HK-2 (cell line): ENCODE measurements around the gene PTK7.

Source experiments
- DNase-seq: peaks from one replicate; pipeline ENCODE4 v3.0.0-alpha.2; 2018; ENCODE audit not compliant: unreplicated experiment

Gene PTK7

GRCh38 chr6:43086022-43086658, 10.0 kb downstream of the PTK7 start:
- no peak for DNase-seq

DNA sequence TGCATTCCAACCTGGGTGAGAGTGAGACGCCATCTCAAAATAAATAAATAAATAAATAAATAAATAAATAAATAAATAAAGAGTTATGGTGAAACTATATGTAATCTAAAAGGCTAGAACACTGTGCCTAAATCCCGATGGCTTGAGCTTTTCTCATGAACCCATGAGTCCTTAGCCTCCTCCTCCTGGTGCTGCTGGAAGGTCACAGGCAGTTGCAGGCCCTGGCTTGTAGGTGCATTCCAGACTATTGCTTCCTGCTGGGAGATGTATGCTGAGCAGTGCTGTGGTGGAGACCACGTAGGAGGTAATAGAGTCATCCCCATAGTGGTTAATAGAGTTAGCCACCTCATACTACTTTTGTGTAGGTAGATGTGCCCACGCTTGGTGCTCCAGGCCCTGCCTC, 12.5 kb downstream of the PTK7 start:
- DNase-seq: no peak

DNA sequence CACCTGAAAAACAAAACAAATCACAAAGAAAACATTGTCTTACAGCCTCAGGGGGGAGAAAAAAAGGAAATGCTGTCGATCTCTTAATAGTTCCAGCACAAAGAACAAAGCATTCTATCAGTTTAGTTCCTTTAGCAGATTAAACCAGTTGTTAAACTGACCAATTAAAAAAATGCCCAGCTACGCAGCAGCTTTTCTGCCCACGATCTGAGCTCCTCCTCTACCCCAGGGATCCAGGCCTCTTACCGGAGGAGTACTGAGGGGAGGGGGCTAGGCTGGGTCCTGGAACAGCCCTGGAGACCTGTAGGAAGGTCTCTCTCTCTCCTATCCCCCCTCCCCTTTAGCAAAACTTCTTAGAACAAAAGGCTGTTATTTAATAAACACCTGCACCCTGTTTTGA, 13.4 kb downstream of the PTK7 start:
- DNase-seq: no peak

- DNase-seq: no peak
Measured at GRCh38 chr6:43089874-43090558, 13.9 kb downstream of the PTK7 start.

DNA sequence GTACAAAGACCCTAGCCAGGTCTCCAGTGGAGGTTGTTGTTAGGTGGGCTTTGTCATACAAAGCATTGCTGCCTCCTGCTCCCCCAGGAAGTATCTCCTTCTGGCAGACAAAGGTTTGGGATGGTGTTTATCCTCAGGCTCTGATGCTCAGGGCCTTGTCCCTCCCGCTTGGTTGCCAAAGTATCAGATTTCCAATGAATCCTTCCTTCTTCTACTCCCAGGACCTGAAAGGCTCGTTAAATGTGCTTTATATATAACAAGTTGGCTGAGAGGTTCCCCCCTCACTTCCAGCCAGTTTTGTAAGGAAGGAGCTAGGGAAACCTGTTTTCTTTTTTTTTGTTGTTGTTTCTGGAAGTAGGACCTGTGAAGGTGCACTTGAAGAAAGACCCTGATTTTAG, 14.4 kb downstream of the PTK7 start:
- no peak for DNase-seq

- no peak for DNase-seq
Measured at GRCh38 chr6:43091020-43091419, 14.9 kb downstream of the PTK7 start.

- DNase-seq: no peak
Measured at GRCh38 chr6:43091436-43091991, 15.4 kb downstream of the PTK7 start.

DNA sequence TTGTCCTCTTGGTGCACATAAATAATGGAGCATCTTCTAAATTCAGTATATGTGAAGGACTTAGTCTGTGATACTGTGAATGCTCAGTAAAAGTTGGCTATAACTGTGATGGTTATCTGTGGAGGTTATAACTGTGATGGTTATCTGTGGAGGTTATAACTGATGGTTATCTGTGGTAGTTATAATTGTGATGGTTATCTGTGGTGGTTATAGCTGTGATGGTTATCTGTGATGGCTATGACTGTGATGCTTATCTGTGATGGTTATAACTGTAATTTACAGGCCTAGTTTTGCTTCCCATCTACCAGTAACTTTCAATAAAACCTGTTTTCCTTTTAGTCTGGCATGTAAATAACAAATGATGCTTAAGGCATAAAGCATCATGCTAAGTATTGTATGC, 16.5 kb downstream of the PTK7 start:
- no peak for DNase-seq

DNA sequence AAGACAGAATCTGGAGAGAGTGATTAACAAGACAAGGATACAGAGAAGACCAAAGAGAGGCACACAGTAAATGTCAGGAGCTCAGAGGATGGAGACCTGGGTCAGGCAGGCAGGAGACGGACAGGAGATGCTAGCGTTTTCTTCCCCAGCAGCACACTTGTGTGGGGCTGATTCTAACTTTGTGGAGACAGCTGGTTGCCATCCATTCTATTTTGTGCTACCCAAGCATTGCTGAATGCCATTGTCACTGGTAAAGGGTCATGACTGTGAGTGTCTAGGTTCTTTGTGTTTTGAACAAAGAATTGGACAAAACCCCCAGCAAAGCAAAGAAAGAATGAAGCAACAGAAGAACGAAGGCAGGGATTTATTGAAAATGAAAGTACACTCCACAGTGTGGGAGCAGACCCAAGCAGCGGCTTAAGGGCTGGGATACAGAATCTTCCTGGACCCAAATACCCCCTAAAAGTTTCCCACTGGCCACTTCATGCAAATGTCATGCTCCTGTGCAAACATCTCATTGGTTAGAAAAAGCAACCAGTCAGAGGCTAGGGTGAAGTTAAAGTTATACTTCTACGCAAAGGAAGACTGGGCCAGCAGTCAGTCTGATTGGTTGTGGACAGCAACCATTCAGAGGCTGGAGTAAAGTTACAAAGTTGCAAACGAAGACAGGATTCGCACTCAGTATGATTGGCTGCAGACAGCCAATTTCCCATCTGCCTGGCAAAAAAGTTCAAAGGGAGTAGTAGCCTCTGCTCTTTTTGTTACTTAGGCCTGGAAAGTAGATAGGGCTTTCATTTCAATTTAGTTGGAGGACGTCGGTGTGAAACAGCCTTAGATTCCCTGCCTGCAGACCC, 17.5 kb downstream of the PTK7 start:
- DNase-seq: no peak

GRCh38 chr6:43095939-43096338, 19.8 kb downstream of the PTK7 start:
- DNase-seq: no peak

DNA sequence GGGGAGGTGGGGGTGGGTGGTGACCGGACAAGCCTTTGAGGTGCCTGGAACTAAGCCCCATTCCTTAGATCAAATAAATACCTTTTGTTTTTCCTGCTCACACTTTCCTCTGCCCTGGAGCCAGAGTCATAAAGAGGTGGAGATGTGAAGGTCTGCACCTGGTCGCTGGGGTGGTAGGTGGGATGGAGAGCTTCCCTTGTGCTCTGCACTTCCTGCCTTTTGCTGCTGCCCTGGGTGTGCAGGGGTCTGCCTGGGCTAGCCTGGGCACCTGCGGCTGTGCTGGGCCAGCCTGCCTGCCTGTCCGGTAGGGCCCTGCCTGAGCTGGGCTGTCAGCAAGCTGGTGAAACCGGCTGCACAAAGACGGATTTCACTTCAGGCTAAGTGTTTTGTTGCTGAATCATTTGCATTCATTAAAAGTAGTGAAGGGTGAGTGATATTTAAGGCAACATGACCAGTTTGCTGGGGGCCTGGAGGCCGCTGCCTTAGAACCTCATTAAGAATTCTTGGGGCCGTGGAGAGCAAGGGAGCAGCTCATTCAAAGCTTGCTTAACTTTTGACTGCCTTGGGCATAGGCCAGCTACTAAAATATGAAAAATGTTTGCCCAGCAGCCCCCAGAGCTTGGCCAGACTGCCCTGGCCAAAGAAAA, 20.5 kb downstream of the PTK7 start:
- no peak for DNase-seq

DNA sequence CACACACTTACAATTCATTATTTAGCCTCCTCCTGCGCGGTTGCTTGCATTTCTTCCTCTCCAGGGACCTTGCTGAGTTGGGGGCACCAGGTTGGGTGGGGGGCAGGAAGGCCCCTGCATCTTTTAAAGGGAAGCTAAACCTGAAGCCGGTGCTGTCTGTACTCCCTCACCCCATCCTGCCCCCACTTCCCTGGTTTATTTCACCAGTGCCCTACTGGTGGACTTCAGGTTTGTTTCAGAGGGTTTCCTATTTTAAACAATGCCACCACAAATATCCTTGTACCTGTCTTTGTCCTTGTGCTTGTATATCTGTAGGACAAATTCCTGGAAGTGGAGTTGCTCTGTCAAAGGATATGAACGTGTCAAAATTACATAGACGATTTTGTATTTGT, 21.0 kb downstream of the PTK7 start:
- no peak for DNase-seq

- no peak for DNase-seq
Measured at GRCh38 chr6:43097502-43097901, 21.4 kb downstream of the PTK7 start.

GRCh38 chr6:43101497-43101896, 25.4 kb downstream of the PTK7 start:
- no peak for DNase-seq

DNA sequence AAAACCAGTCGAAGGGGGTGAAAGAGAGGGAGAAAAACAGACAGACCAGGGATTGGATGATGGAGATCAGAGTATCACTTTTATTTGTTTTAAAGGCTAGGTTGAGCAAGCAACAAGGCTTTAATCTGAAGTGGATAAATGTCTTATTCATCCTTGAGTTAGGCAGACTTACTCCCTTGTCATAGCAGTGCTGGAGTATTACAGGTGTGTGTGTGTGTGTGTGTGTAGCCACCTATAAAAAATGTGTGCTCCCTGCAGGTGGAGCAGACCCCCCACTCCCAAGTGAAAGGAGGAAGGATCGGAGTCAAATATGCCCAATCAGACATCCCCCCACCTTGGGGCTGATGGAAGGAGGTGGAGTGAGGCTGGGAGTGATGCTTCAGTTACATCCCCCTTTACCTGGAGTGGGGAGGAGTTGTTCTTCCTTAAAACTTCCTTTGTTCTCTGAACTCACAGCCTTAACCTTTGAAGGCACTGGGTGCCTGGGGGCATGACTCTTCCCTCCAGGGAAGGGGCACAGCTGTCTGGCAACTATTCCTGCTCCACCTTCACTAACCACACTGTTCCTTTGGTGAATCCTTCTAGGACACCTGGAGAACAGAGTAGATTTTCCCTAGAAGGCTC, 27.3 kb downstream of the PTK7 start:
- DNase-seq: no peak

- DNase-seq: no peak
Measured at GRCh38 chr6:43105538-43106222, 29.6 kb downstream of the PTK7 start.

DNA sequence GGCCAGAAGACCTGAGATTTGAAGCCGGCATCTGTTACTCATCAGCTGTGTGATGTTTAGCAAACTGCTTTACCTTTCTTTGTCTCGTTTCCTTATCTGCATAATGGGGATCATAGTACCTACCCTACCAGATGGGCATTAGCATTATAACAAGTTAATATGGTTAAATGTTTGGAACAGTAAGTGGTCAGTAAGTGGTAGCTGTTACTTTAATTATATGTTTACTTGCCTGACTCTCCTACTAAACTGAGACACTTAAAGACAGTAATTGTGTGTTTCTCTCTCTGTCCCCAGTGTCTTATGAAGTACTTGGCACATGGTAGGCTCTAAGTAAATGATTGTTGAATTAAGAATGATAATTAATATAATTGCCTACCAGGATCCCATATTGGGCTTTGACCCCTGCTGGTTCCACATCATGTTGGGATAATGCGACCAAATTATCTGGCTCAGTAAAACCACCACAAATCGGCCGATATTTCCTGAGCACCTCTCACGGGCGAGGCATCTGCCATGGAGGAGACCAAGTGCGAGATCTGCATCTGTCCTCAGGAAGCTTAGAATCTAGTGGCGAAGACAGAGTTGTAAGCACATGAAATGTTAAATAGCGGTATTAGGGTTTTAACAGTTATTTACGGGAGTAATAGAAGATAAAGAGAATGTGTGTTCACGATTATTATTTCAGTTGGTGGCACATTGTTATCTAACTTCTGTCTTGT, 31.4 kb downstream of the PTK7 start:
- no peak for DNase-seq

GRCh38 chr6:43113431-43114260, 37.5 kb downstream of the PTK7 start:
- DNase-seq: no peak

GRCh38 chr6:43115365-43115764, 39.3 kb downstream of the PTK7 start:
- no peak for DNase-seq
